ENCODE measurements around the gene PTPRG.
"Not testable (repeated sequence)": the region's sequence is repeated elsewhere in the genome, so short reads cannot be mapped to it uniquely, and the experiment has no call there.

PTPRG gene

GRCh38 chr3:61985020-61985419 is 423.6 kb downstream of the PTPRG start:
- DNase-seq: no peak

- DNase-seq: no peak
These were observed 425.1 kb downstream of the PTPRG start for GRCh38 chr3:61986473-61986872.

GRCh38 chr3:61989681-61990080 is 428.3 kb downstream of the PTPRG start:
- no peak for DNase-seq

- DNase-seq: no peak
These were observed 429.1 kb downstream of the PTPRG start for GRCh38 chr3:61990327-61991027.

- no peak for DNase-seq
These were observed 430.3 kb downstream of the PTPRG start for GRCh38 chr3:61991706-61992105.

GRCh38 chr3:61996366-61996765 is 435.0 kb downstream of the PTPRG start:
- no peak for DNase-seq

- DNase-seq: no peak
These were observed 435.7 kb downstream of the PTPRG start for GRCh38 chr3:61997101-61997500.

- no peak for DNase-seq
These were observed 442.5 kb downstream of the PTPRG start for GRCh38 chr3:62003835-62004234.

GRCh38 chr3:62007036-62007435 is 445.7 kb downstream of the PTPRG start:
- DNase-seq: no peak

GRCh38 chr3:62010989-62011388 is 449.6 kb downstream of the PTPRG start:
- DNase-seq: no peak

- no peak for DNase-seq
These were observed 450.3 kb downstream of the PTPRG start for GRCh38 chr3:62011666-62012065.

- DNase-seq: no peak
These were observed 452.6 kb downstream of the PTPRG start for GRCh38 chr3:62013951-62014350.

- DNase-seq: no peak
These were observed 453.7 kb downstream of the PTPRG start for GRCh38 chr3:62015111-62015510.

GRCh38 chr3:62019906-62020305 is 458.5 kb downstream of the PTPRG start:
- DNase-seq: no peak

- DNase-seq: no peak
These were observed 459.3 kb downstream of the PTPRG start for GRCh38 chr3:62020706-62021105.

GRCh38 chr3:62022312-62022711 is 460.9 kb downstream of the PTPRG start:
- no peak for DNase-seq

GRCh38 chr3:62024882-62025281 is 463.5 kb downstream of the PTPRG start:
- no peak for DNase-seq

- no peak for DNase-seq
These were observed 464.5 kb downstream of the PTPRG start for GRCh38 chr3:62025913-62026312.

- DNase-seq: no peak
These were observed 465.9 kb downstream of the PTPRG start for GRCh38 chr3:62027241-62027640.

GRCh38 chr3:62027796-62028195 is 466.4 kb downstream of the PTPRG start:
- DNase-seq: no peak

- no peak for DNase-seq
These were observed 466.9 kb downstream of the PTPRG start for GRCh38 chr3:62028236-62028635.

GRCh38 chr3:62032738-62033137 is 471.4 kb downstream of the PTPRG start:
- DNase-seq: no peak

- no peak for DNase-seq
These were observed 474.2 kb downstream of the PTPRG start for GRCh38 chr3:62035402-62036057.

- no peak for DNase-seq
These were observed 475.4 kb downstream of the PTPRG start for GRCh38 chr3:62036726-62037125.

GRCh38 chr3:62038798-62039197 is 477.4 kb downstream of the PTPRG start:
- DNase-seq: not testable (repeated sequence)

Data from NCI-H446 treated with DMSO at 0.1 percent for 48 hours (cell line).